Gastroesophageal sphincter (tissue), 4 donors: Measurements from ENCODE around the gene UBE2V1. TPM values are rescaled to one million over a fixed set of nuclear protein-coding genes. Genes with fewer than 3 reads are reported as not detected.
"Not testable (repeated sequence)": the region's sequence is repeated elsewhere in the genome, so short reads cannot be mapped to it uniquely, and the experiment has no call there.

Experiments used
- ATAC-seq: fragments of 150-250 bp; one replicate; pipeline ENCODE4 v1.9.1; 2016; ENCODE audit warnings: mild to moderate bottlenecking, moderate library complexity
- H3K27ac ChIP-seq, 4 donors: fragments of 200-600 bp; sonication (generic) in 3 of 4; 1 replicate in 3 of 4; 2 replicates in 1 of 4; pipeline ENCODE4 v1.5.1; 2016 to 2019
- H3K27me3 ChIP-seq: fragments of 200-600 bp; sonication (generic); one replicate; pipeline ENCODE4 v1.5.1; 2019
- H3K36me3 ChIP-seq, 2 donors: fragments of 200-600 bp; sonication (generic); one replicate each; pipeline ENCODE4 v1.5.1; 2019; ENCODE audit warnings: control low read depth in 1 of 2
- H3K4me1 ChIP-seq, 3 donors: fragments of 200-600 bp; sonication (generic); 1 replicate in 2 of 3; 2 replicates in 1 of 3; pipeline ENCODE4 v1.5.1; 2016 to 2019; ENCODE audit warnings: control low read depth in 2 of 3
- H3K4me3 ChIP-seq, 2 donors: fragments of 200-600 bp; sonication (generic); one replicate each; pipeline ENCODE4 v1.5.1; 2019; ENCODE audit warnings: mild to moderate bottlenecking in 1 of 2, moderate library complexity in 1 of 2
- H3K9me3 ChIP-seq, 3 donors: fragments of 200-600 bp; sonication (generic); one replicate each; pipeline ENCODE4 v1.5.1; 2017 to 2019; ENCODE audit warnings: control low read depth in 2 of 3
- CTCF ChIP-seq, 4 experiments: fragments of 200-600 bp in 2 of 4; fragments of 450-650 bp in 2 of 4; sonication (generic) in 1 of 4; IDR thresholded peaks; one replicate each; pipeline ENCODE4 v1.5.1; 2017 to 2019; ENCODE audit warnings: antibody characterized with exemption in 4 of 4, mild to moderate bottlenecking in 2 of 4, moderate library complexity in 2 of 4
- EP300 ChIP-seq: sonication (generic); formaldehyde crosslinking; IDR thresholded peaks from one replicate; pipeline ENCODE4 v1.6.1; 2017; ENCODE audit warnings: antibody characterized with exemption, mild to moderate bottlenecking
- POLR2A ChIP-seq, 2 donors: fragments of 450-650 bp; IDR thresholded peaks; one replicate each; pipeline ENCODE4 v1.6.1; 2017; ENCODE audit warnings: antibody characterized with exemption in 2 of 2, mild to moderate bottlenecking in 2 of 2, moderate library complexity in 1 of 2
- POLR2AphosphoS5 ChIP-seq: sonication (generic); formaldehyde crosslinking; IDR thresholded peaks from one replicate; pipeline ENCODE4 v1.6.1; 2017; ENCODE audit warnings: antibody characterized with exemption
- WGBS, 2 donors: methylation state at CpG; one replicate each; pipeline ENCODE4 v1.1.5; 2018; ENCODE audit warnings: low coverage in 1 of 2; 5-methylcytosine and 5-hydroxymethylcytosine counted together
- total RNA-seq, 4 donors: library from RNA; depleted of rRNA; stranded (reverse); fragments of >200 nt; gene quantifications; one replicate each; pipeline ENCODE4 v1.1.0, GENCODE V29; 2016

Gene UBE2V1
- total RNA-seq, 4 donors from 2014 or later, result 69.3 to 110 (median 87.9) TPM

- Histone ChIP-seq H3K36me3 (no peaks in the 10 kb centered on the region), H3K27me3 (no peaks in the 10 kb centered on the region), H3K4me3 (no peak overlapping the region), H3K27ac (no peak overlapping the region), H3K4me1 (peaks cover 0 to 11% (median 0%) of the 10 kb centered on the region in 3 donors), H3K9me3 (no peaks in the 10 kb centered on the region)
- no peak for ATAC-seq
- no peak for TF ChIP-seq EP300
- no peak for TF ChIP-seq CTCF (IDR thresholded peaks at IDR 0.05)
- TF ChIP-seq POLR2AphosphoS5, result no peak
- TF ChIP-seq POLR2A (IDR thresholded peaks at IDR 0.05), result no peak
- WGBS, 2 donors, result 88% methylated on average over 1 of the region's 2 CpGs; no CpG with 5 or more reads in 1 of the 2 donors
These were observed 45.5 kb downstream of the UBE2V1 start for GRCh38 chr20:50067461-50067860.

- 71% methylated on average over 2 of the region's 7 CpGs; no CpG with 5 or more reads in 1 of the 2 donors for WGBS, 2 donors
- TF ChIP-seq CTCF (IDR thresholded peaks at IDR 0.05), result no peak
- TF ChIP-seq POLR2AphosphoS5, result no peak
- TF ChIP-seq POLR2A (IDR thresholded peaks at IDR 0.05), result no peak
- no peak for TF ChIP-seq EP300
These were observed 45.9 kb downstream of the UBE2V1 start for GRCh38 chr20:50067018-50067417.

GRCh38 chr20:50066161-50066834 lies 46.7 kb downstream of the UBE2V1 start:
- ATAC-seq, result no peak
- Histone ChIP-seq H3K27ac (no peak overlapping the region), H3K27me3 (no peaks in the 10 kb centered on the region)

More at GRCh38 chr20:50067018-50067417, 45.9 kb downstream of the UBE2V1 start:
- H3K27me3 ChIP-seq, result no peaks in the 10 kb centered on the region
- H3K9me3 ChIP-seq, result no peaks in the 10 kb centered on the region
- no peak overlapping the region for H3K27ac ChIP-seq
- H3K4me3 ChIP-seq, result no peak overlapping the region
- ATAC-seq, result no peak
- H3K36me3 ChIP-seq, result no peaks in the 10 kb centered on the region
- H3K4me1 ChIP-seq, result peaks cover 0 to 11% (median 0%) of the 10 kb centered on the region in 3 donors

GRCh38 chr20:50065325-50065615 lies 47.7 kb downstream of the UBE2V1 start:
- WGBS, 2 donors, result no CpG with 5 or more reads among the region's 3 CpGs
- no peak overlapping the region for H3K27ac ChIP-seq
- TF ChIP-seq POLR2A (IDR thresholded peaks at IDR 0.05) (no peak), EP300 (no peak), CTCF (IDR thresholded peaks at IDR 0.05) (no peak), POLR2AphosphoS5 (no peak)

More at GRCh38 chr20:50066161-50066834, 46.7 kb downstream of the UBE2V1 start:
- Histone ChIP-seq H3K4me3 (no peak overlapping the region), H3K9me3 (no peaks in the 10 kb centered on the region), H3K4me1 (peaks cover 0 to 6% (median 0%) of the 10 kb centered on the region in 3 donors), H3K36me3 (no peaks in the 10 kb centered on the region)
- WGBS, 2 donors, result 90 to 100% methylated on average over 1 to 4 of the region's 10 CpGs
- TF ChIP-seq CTCF (IDR thresholded peaks at IDR 0.05) (no peak), POLR2A (IDR thresholded peaks at IDR 0.05) (no peak), POLR2AphosphoS5 (no peak), EP300 (no peak)

GRCh38 chr20:50063763-50064162 lies 49.2 kb downstream of the UBE2V1 start:
- not testable (repeated sequence) for H3K36me3 ChIP-seq, H3K9me3 ChIP-seq, ATAC-seq, H3K27me3 ChIP-seq, H3K4me3 ChIP-seq, H3K4me1 ChIP-seq, H3K27ac ChIP-seq
- WGBS, 2 donors, result 100% methylated on average over 2 of the region's 6 CpGs; no CpG with 5 or more reads in 1 of the 2 donors

More at GRCh38 chr20:50065325-50065615, 47.7 kb downstream of the UBE2V1 start:
- Histone ChIP-seq H3K4me1 (no peaks in the 10 kb centered on the region), H3K9me3 (no peaks in the 10 kb centered on the region), H3K4me3 (no peak overlapping the region), H3K36me3 (no peaks in the 10 kb centered on the region), H3K27me3 (no peaks in the 10 kb centered on the region)
- ATAC-seq, result no peak
